ENCODE measurements around the gene AGAP2. TPM values are rescaled to one million over a fixed set of nuclear protein-coding genes. Genes with fewer than 3 reads are reported as not detected.
A peak's percentile ranks its signal among the peaks of the same experiment; 100 is the strongest.

AGAP2 gene
- total RNA-seq, 1 experiment from 2014 or later = 11.3 TPM

DNA sequence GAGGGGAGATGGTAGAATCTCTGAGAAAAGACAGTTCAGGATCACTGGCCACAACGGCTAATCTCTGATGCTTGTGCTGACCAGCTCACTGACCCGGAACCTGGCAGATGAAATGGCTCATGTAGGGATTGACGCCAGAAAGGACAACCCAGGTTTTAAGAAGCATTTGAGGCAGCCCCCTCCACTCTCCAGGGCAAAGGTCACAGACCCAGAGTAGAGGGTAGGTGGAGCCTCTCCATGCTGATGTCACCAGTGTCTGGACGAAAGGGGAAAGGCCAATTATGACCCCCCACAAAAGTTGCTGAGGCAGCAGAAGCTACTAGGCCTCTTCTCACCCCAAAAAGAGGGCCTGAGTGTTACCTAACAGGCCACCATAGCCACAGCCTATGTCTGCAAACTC is 32.2 kb upstream of the AGAP2 start:
- no peak for DNase-seq (ENCODE audit: low spot score)
- in situ Hi-C loops (cut with HindIII; ENCODE audit: low sequenced_read_pairs) = no loop called here

DNA sequence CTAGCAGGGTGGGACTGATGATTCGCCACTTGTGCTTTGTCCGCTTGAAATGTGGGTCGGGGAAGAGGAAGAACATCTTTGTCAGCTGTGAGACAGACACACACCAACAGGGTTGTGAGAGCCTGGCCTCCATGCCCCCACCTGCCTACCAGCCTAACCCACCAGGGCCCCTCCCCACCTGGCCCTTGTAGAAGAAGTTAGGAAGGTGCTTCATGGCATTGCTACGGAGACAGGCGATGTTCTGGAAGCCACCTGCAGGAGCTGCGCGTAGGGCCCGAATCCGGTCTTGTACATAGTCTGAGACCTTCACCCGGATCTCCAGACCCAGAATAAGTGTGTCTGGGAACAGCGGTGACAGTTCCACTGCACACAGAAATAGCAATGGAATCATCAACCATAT is 31.1 kb upstream of the AGAP2 start:
- in situ Hi-C loops (cut with HindIII; ENCODE audit: low sequenced_read_pairs) = no loop called here
- DNase-seq (ENCODE audit: low spot score) = no peak

DNA sequence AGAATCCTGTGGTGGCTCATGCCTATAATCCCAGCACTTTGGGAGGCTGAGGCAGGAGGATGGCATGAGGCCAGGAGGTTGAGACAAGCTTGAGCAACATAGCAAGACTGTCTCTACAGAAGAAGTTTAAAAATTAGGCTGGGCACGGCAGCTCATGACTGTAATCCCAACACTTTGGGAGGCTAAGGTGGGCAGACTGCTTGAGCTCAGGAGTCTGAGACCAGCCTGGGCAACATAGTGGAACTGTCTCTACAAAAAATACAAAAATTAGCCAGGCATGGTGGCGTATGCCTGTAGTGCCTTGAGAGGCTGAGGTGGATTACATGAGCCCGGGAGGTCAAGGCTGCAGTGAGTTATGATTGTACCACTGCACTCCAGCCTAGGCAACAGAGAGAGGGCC is 29.3 kb upstream of the AGAP2 start:
- in situ Hi-C loops (cut with HindIII; ENCODE audit: low sequenced_read_pairs) = no loop called here
- no peak for DNase-seq (ENCODE audit: low spot score)

DNA sequence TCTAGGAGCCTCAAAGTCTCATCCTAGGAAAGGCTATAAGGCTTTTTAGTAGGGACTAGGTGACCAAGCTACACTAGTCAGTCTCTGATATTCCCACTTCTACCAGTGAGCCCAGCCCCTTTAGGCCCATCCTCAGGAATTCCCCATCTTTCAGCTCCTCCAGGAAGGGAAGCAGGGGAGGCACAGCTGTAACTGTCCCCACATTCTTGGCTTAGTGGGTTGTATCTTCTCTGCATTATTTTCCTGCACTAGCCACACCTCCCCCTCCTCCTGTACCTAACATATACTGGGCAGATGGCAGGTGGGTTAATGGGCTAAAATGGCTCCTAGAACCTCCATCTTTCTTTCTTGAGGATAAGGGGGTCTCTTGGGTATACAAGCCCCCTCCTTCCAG is 28.8 kb upstream of the AGAP2 start:
- in situ Hi-C loops (cut with HindIII; ENCODE audit: low sequenced_read_pairs) = no loop called here
- DNase-seq (ENCODE audit: low spot score) = no peak

DNA sequence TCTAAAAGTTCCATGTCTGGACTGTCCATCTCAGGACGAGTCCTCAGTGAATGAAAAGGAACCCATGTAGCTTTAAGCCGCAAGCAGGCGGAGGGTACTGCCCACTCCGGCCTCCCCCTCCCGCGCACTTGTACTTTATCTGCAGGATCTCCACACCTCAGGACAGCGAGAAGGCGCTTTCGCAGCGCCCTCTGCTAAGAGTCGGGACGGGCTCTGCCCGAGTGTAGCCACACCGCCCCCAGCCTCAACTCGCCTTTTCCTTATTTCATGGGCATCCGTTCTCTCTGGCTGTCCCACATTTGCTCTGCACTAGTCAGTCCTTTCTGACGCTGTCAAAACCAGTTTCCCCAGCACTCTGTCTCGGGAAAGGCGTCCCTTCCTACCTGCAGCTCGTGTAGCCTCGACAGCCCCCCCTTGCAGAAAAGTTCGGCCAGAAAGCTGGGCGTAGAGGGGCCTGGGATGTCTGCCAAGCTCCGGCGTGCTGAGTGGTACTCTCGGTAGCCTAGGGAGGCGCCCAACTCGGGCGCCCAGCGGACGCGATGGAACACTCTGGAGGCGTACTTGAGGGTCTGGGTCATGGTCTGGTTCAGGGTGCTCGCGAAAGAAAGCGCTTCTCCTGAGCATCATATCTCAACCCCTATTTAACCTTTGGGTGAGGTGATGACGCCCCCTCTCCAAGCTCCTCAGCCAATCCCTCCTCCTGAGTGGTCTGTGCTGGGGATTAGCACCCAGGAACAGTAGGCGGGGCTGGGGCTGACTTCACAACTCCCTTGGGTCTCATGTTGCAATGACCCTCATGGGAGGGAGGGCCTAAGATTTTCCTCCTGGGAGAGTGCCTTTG is 28.1 kb upstream of the AGAP2 start, which contains the start of gene CYP27B1:
Gene CYP27B1, minus strand, starts transcription at position 615 of the 841 bp plus-strand sequence. Its CDS starts 37 bp downstream, at position 578.
- in situ Hi-C loops (cut with HindIII; ENCODE audit: low sequenced_read_pairs) = no loop called here

DNA sequence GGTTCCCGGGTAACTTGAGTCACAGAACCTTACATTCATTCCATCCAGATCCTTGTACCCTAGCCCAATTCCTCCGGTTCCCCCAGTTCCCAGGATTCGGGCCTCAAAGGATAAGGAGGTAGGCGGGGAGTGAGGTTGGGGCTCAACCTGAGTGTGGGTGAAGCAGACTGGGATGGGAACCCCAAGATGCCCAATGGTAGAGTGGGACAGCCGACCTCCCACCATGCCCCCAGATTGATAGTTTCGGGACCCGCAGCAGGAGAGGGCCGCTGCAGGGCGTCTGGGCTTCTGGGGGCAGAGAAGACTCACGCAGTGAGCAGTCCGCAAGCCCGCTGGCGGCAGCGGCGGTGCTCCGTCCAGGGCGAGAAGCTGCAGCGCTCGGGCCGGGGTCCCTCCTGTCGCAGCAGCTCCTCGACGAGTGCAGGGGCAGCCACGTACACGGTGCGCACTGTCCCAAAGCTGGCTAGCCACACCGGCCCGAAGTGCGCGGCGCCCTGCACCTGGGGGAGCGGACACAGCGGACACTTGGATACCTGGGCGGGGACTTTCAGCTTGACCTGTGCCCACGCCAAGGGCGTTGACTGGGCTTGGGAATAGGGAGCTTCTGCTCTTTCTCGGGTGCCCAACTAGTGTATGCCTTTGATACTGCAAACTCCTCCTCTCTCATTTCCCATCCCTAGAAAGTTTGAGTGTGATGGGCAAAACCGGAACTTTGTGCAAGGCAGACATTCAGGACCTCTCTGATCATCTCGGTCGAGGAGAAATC is 27.3 kb upstream of the AGAP2 start:
- in situ Hi-C loops (cut with HindIII; ENCODE audit: low sequenced_read_pairs) = no loop called here
- no peak for DNase-seq (ENCODE audit: low spot score)

More for the DNA sequence above, 28.1 kb upstream of the AGAP2 start, which contains the start of gene CYP27B1:
- DNase-seq (ENCODE audit: low spot score) = no peak

DNA sequence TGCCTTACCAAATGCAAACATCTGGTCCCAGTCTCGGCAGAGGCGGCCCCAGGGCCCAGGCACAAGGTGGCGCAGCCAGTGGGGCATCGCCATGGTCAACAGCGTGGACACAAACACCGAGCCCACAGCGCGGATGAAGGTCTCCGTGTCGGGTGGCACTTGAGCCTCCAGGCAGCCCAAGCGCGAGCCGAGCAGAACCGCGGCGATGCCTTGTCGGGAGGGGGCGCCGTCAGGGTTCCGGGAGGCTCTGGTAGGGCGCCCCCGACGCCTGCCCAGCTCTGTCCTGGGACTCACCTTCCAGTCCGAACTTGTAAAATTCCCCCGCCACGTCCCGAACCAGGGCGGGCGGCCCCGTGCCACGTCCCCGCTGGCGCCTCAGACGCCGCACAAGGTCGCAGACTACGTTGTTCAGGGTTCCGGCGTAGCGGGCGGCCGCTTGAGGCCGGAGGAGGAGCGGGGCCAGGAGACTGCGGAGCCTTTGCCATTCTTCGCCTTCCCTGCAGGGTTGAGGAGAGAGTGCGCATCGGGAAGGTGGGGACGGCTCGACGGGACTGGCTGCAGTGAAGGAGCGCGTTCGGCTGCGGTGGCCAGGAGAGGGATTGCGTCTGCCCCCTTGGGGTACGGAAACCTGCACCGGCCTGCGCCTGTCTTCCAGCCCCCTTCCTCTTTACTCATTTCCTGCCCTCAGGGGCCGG is 26.6 kb upstream of the AGAP2 start:
- in situ Hi-C loops (cut with HindIII; ENCODE audit: low sequenced_read_pairs) = no loop called here
- DNase-seq (ENCODE audit: low spot score) = no peak

DNA sequence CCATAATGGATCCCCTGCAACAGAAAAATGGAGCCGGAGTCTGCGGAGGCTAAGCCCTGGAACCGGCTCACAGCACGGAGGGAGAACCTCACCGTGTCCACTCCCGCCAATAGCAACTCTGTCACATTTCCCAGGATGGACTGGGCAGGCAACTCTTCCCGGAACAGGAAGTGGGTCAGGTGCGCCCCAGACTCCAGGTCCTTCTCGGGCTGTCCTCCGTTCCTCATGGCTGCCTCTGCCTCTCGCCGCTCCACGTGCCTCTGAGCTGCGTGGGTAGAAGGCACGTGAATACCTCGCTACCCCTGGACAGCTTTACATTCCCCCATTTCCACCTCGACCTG is 26.1 kb upstream of the AGAP2 start:
- in situ Hi-C loops (cut with HindIII; ENCODE audit: low sequenced_read_pairs) = no loop called here
- no peak for DNase-seq (ENCODE audit: low spot score)

DNA sequence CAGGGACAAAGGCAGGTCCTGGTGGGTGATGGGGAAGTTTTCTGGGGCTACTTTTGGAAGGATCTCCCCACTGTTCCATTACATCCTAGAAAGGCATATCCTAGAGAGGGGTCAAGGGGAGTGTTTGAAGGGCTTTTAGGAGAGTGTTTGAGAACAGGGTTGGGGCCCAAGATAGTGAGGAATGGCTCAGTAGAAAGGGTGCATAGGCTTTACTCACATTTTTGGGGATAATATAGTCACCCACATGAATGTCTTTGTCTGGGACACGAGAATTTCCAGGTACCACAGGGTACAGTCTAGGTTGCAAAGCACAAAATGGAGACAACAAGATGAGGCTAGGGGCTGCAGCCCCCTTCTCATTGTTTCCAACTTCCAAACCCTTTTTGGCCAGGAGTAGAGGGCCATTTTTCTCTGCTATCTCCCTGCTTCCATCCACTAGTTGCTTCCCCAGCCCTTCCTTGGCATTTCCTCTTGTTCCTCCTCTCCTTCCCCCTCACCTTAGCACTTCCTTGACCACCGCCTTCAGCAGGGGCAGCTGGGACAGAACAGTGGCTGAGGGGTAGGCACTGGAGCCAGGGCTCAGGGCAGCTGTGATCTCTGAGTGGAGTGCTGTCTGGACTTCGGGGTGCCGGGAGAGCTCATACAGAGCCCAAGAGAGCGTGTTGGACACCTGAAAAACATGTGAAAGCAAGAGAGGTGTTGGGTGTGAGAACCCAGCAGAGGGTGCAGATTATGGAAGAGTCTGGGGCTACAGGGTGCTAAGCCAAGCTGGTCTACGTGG is 25.5 kb upstream of the AGAP2 start:
- in situ Hi-C loops (cut with HindIII; ENCODE audit: low sequenced_read_pairs) = no loop called here
- no peak for DNase-seq (ENCODE audit: low spot score)

DNA sequence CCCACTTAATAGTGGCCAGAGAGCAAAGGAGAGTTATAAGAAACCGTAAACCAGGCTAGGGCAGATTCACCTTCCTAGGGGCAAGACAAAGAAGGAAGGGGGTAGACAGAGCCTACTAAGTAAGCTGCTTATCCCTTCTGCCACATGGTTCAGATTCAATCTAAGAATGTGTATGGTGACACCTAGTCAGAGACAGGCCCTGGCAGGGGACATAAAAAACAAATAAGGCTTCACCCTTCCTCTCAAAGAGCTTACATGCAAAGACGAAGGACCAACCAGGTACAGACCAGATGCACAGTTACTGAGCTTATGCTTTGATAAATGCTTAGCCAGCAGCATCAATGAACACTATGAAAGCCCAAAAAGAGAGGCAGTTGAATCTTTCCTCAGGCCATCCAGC is 23.9 kb upstream of the AGAP2 start:
- in situ Hi-C loops (cut with HindIII; ENCODE audit: low sequenced_read_pairs) = no loop called here
- no peak for DNase-seq (ENCODE audit: low spot score)

DNA sequence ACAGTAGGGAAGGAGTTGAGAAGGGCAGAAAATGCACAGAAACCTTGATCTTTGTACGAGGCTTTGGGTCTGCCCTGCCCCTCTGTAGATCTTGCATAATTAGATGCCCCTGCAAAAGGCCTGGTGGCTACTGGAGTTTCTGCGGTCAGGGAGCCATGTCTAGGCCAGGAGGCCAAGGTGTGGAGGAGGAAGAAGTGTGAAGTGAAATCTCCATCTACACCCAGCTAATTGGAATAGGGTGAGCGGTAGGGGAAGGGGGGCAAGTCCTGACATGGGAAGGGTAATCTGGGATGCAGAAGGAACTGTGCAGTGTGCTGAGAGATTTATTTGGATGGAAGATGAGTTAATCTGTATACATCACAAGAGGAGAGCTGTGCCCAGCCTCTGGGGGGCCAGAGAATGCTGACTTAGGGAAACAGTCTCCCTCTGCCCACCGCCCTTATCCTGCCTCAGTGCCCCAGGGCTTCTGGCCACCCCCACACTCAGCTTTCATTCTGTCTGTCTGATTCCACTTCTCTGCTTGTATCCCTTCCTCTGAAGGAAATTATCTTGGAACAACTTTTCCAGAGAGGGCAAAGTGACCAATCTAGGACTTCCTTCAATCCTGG is 23.0 kb upstream of the AGAP2 start:
- DNase-seq (ENCODE audit: low spot score) = no peak
- in situ Hi-C loops (cut with HindIII; ENCODE audit: low sequenced_read_pairs) = no loop called here

DNA sequence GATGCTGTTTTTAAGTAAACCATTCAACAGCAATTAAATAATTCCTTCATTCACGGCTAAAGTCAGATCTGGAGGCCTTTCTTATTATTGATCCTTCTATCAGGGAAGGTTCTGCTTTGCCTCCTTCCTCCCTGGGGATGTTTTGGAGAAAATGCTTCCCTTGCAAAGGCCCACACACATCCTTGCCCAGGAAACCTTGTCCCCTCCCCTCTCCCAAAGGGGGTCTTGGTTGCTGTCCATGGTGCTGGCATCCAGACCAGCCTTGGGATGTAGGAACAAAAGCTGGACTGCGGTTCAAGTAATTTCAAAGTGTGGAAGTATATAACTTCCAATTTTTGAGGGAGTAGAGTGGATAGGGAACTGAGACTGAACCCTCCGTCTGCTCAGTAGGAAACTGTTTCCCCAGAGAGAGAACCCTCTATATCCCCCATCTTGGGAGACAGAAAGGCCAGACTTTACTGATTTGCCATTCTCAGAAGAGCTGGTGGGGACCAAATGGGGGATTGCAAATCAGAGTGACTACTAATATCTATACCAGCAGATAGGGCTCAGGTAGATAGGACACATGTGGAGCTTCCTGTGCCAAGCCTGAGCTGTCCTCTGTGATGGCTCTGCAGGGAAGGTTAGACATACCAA is 21.9 kb upstream of the AGAP2 start:
- DNase-seq (ENCODE audit: low spot score) = no peak
- in situ Hi-C loops (cut with HindIII; ENCODE audit: low sequenced_read_pairs) = no loop called here

DNA sequence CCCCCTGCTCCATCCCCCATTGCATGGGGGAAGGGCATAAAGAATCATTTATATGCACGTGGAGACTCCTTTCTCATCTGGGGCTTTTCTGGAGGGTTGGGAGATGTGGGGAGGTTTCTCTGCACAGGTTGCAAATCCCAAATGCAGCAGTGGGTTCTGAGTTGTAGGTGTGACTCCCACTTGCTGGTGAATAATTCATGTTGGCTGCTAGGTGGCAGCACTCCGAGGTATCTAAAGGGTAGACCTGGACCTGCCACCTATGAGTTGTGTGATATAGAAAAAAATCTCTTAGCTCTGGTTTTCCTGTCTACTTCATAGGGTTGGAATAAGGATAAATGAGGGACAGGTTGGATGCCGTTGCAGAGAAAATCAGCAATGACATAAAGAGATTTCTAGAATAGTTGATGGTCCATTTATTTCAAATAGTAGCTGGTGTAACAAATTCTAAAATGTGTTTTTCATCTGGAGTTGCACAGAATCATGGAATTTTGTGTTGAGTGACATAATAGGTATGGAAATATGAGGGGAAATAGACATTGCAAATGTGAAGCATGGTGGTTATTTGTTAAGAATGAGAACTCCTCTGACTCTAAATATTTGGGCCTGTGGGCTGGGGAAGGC is 20.9 kb upstream of the AGAP2 start:
- peak; percentile 51 for DNase-seq (ENCODE audit: low spot score)

DNA sequence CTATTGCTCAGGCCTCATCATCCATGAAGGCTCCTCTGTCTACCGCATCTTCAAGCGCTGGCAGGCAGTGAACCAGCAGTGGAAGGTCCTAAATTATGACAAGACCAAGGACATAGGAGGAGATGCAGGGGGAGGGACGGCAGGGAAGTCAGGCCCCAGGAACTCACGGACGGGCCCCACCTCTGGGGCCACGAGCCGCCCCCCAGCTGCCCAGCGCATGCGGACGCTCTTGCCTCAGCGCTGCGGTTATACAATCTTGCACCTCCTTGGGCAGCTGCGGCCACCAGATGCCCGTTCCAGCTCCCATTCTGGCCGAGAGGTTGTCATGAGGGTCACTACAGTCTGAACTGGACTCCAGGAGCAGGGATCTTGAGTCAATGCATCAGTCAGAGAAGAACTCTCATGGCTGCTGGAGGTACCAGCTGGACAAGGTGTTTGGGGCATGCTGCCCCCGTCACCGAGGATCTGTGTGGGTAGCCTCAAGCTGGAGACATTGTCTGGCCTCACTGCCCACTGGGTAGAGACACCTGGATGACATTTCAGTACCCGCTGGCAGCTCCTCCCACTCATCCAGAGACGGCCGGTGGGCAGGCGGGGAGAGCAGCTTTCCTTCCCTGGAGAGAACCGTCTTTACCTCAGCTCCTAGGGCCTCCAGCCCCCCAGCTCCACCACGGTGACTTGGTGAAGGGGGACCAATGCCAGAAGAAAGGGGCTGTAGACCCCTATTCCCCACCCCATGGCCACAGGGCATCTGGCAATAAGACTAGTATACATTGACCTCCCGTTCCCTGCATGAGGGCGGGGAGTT is 20.2 kb upstream of the AGAP2 start:
- DNase-seq (ENCODE audit: low spot score) = no peak
- in situ Hi-C loops (cut with HindIII; ENCODE audit: low sequenced_read_pairs) = no loop called here

More for the DNA sequence above, 20.9 kb upstream of the AGAP2 start:
- in situ Hi-C loops (cut with HindIII; ENCODE audit: low sequenced_read_pairs) = no loop called here

DNA sequence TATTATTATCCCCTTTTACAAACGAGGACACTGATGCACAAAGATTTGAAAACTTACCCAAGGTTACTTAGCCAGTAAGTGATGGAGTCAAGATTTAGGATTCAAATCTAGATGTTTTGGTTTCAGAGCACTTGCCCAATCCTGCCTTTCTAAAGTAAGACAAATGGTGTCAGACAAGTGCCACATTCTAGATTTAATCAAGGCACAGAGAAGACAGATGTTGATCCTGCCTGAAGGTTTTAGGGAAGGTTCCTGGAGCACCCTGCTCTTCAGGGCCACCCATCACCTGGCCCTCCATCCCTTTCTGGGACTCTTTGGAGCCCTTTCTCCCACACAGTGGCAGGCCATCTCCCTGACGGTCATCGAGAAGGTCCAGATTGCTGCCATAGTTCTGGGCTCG is 19.2 kb upstream of the AGAP2 start:
- in situ Hi-C loops (cut with HindIII; ENCODE audit: low sequenced_read_pairs) = no loop called here
- no peak for DNase-seq (ENCODE audit: low spot score)

DNA sequence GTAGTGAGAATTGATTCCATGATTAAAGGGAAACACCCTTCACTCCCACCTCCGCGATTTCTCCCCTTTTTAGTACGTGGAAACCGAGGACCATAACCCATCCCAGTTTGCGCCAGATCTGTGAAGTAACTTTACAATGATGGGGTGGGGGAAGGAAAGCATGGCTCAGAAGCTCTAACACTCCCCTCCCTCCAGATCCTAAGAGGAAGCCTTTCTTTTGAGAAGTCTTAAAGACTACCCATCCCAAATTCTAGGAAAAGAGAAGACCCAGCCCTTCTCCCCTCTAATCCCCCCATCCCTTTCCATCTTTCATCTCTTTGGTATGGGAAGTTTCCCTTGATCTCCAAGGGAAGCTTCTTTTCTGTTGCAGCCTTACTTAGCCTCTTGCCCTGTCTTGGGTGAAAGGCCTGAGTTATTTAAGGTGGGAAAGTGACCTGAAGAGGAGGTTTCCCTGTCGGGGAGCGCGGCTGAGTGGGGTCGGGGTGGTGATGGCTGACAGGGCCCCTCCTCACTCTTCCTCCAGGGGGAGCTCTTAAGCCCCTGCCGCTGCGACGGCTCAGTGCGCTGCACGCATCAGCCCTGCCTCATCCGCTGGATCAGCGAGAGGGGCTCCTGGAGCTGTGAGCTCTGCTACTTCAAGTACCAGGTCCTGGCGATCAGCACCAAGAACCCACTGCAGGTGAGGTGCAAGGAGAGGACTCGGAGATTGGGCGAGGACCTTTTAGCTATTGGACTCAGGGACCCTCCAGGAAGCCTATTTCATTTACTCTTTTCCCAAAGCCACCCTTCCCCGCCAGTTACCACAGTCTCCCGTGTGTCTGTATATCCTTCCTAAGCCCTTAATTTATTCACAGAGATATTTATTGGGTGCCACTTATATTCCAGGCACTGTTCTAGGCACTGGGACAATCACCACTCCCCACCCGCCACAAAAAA is 18.1 kb upstream of the AGAP2 start:
- in situ Hi-C loops (cut with HindIII; ENCODE audit: low sequenced_read_pairs) = no loop called here
- peak; percentile 15 for DNase-seq (ENCODE audit: low spot score)
